Keratinocyte (primary cell): ENCODE measurements around the gene SERPINA1. TPM values are rescaled to one million over a fixed set of nuclear protein-coding genes. Genes with fewer than 3 reads are reported as not detected.
A peak's percentile ranks its signal among the peaks of the same experiment; 100 is the strongest.
"Not testable (repeated sequence)": the region's sequence is repeated elsewhere in the genome, so short reads cannot be mapped to it uniquely, and the experiment has no call there.

Source experiments
- DNase-seq: peaks from one replicate; pipeline ENCODE4 v3.0.0-alpha.2; 2011; ENCODE audit warnings: low read depth, missing footprints, low spot score
- FAIRE-seq: peaks from 2 replicates; lab custom pipeline; 2011; peaks lifted over from hg19 to GRCh38; lab: Jason Lieb, UNC
- H2AFZ ChIP-seq: 2 replicates; pipeline ENCODE4 v1.6.0; 2012; ENCODE audit warnings: low read length, control low read depth, inconsistent platforms; ENCODE audit not compliant: control insufficient read depth
- H3K27ac ChIP-seq: 2 replicates; pipeline ENCODE4 v1.5.1; 2011; ENCODE audit warnings: low read length; ENCODE audit not compliant: control insufficient read depth, insufficient read depth
- H3K27me3 ChIP-seq: 3 replicates; pipeline ENCODE4 v1.6.0; 2011; ENCODE audit warnings: low read length; ENCODE audit not compliant: control insufficient read depth, insufficient read depth; ENCODE audit errors: extremely low read depth
- H3K36me3 ChIP-seq, 2 experiments: 2 replicates in 1 of 2; 3 replicates in 1 of 2; pipeline ENCODE4 v1.5.1; 2011; ENCODE audit warnings: low read length in 2 of 2, mild to moderate bottlenecking in 1 of 2; ENCODE audit not compliant: control insufficient read depth in 2 of 2, insufficient read depth in 2 of 2; ENCODE audit errors: extremely low read depth in 1 of 2
- H3K4me1 ChIP-seq: 3 replicates; pipeline ENCODE4 v1.5.1; 2011; ENCODE audit warnings: low read length; ENCODE audit not compliant: control insufficient read depth, insufficient read depth; ENCODE audit errors: extremely low read depth
- H3K4me2 ChIP-seq: 3 replicates; pipeline ENCODE4 v1.6.0; 2011; ENCODE audit warnings: low read depth, low read length; ENCODE audit not compliant: control insufficient read depth, insufficient read depth; ENCODE audit errors: extremely low read depth
- H3K4me3 ChIP-seq, 3 experiments: fragments of 200-600 bp in 1 of 3; sonication (generic) in 1 of 3; 2 replicates in 2 of 3; 3 replicates in 1 of 3; pipeline ENCODE4 v1.5.1; 2011 to 2016; ENCODE audit warnings: low read length in 3 of 3, mild to moderate bottlenecking in 3 of 3, control low read depth in 2 of 3, inconsistent platforms in 1 of 3, low read depth in 1 of 3, mixed read lengths in 1 of 3, mixed run types in 1 of 3, moderate library complexity in 1 of 3; ENCODE audit not compliant: control insufficient read depth in 2 of 3, insufficient read depth in 2 of 3; ENCODE audit errors: extremely low read depth in 1 of 3
- H3K79me2 ChIP-seq: 2 replicates; pipeline ENCODE4 v1.6.0; 2012; ENCODE audit warnings: low read length; ENCODE audit not compliant: control insufficient read depth, insufficient read depth
- H3K9ac ChIP-seq: 3 replicates; pipeline ENCODE4 v1.6.0; 2011; ENCODE audit warnings: low read length; ENCODE audit not compliant: control insufficient read depth, insufficient read depth; ENCODE audit errors: extremely low read depth
- H3K9me1 ChIP-seq: 3 replicates; pipeline ENCODE4 v1.6.0; 2011; ENCODE audit warnings: low read length; ENCODE audit not compliant: control insufficient read depth, insufficient read depth; ENCODE audit errors: extremely low read depth
- H3K9me3 ChIP-seq: 2 replicates; pipeline ENCODE4 v1.5.1; 2012; ENCODE audit warnings: low read depth, low read length; ENCODE audit not compliant: control insufficient read depth
- H4K20me1 ChIP-seq: 3 replicates; pipeline ENCODE4 v1.6.0; 2011; ENCODE audit warnings: low read length; ENCODE audit not compliant: control insufficient read depth, insufficient read depth; ENCODE audit errors: extremely low read depth
- CTCF ChIP-seq, 3 experiments: IDR thresholded peaks in 1 of 3; conservative IDR thresholded peaks in 1 of 3; optimal IDR thresholded peaks in 1 of 3; 2 replicates in 2 of 3; 3 replicates in 1 of 3; pipeline versions ENCODE3 to v1.5.1; 2011; ENCODE audit warnings: low read length in 3 of 3, mild to moderate bottlenecking in 3 of 3, moderate library complexity in 2 of 3, control low read depth in 1 of 3, inconsistent platforms in 1 of 3; ENCODE audit not compliant: insufficient read depth in 2 of 3; ENCODE audit errors: extremely low read depth in 1 of 3
- EZH2 ChIP-seq: IDR thresholded peaks from one replicate; pipeline ENCODE4 v1.6.1; 2012; ENCODE audit warnings: inconsistent platforms, mild to moderate bottlenecking, low read length, moderate library complexity
- dilution Hi-C: fragments of 300-500 bp; cut with MboI; formaldehyde crosslinking; loops from one replicate; pipeline ENCODE4 v1.7.0; 2020; ENCODE audit warnings: low sequenced_read_pairs; ENCODE audit not compliant: extremely low pct_ligation_motif_present
- polyA plus RNA-seq, 5 experiments: library from polyadenylated mRNA; depleted of rRNA in 3 of 5; stranded (reverse) in 3 of 5; stranded (forward) in 1 of 5; unstranded in 1 of 5; fragments of >200 nt; gene quantifications; 1 replicate in 1 of 5; 2 replicates in 3 of 5; 3 replicates in 1 of 5; pipeline versions ENCODE4 v1.2.1 to v1.2.3, GENCODE V29; 2011 to 2012; ENCODE audit warnings: missing spikeins in 2 of 5, low read depth in 1 of 5, low replicate concordance in 1 of 5

SERPINA1 gene
- polyA plus RNA-seq, 1 donor (not counting 4 experiments of a cell fraction or from before 2014, with no cell fraction given) = 0.71 TPM

GRCh38 chr14:94372021-94372605 is 16.3 kb downstream of the SERPINA1 start:
- no peak overlapping the region for H3K9ac ChIP-seq
- dilution Hi-C loops = no loop called here
- TF ChIP-seq EZH2 = no peak
- peak; percentile 12 to 17 (median 17) for TF ChIP-seq CTCF (optimal IDR thresholded peaks at IDR 0.05 in 1 of 3, IDR thresholded peaks at IDR 0.05 in 1 of 3, conservative IDR thresholded peaks at IDR 0.05 in 1 of 3; ENCODE audit: extremely low read depth in 1 of 3, insufficient read depth in 2 of 3, low read length in 3 of 3)
- no peaks in the 10 kb centered on the region for H3K36me3 ChIP-seq
- H4K20me1 ChIP-seq = no peaks in the 10 kb centered on the region
- no peaks in the 10 kb centered on the region for H3K79me2 ChIP-seq
- DNase-seq (no peak), FAIRE-seq (no peak)
- no peak overlapping the region for H3K27ac ChIP-seq
- no peaks in the 10 kb centered on the region for H3K9me3 ChIP-seq
- H2AFZ ChIP-seq = no peak overlapping the region
- H3K27me3 ChIP-seq = no peaks in the 10 kb centered on the region
- H3K9me1 ChIP-seq = no peaks in the 10 kb centered on the region
- no peak overlapping the region for H3K4me3 ChIP-seq
- peaks cover 13% of the 10 kb centered on the region for H3K4me1 ChIP-seq
- H3K4me2 ChIP-seq = no peak overlapping the region

- DNase-seq (no peak), FAIRE-seq (peak; percentile 48)
- no peaks in the 10 kb centered on the region for H3K36me3 ChIP-seq
- H3K4me1 ChIP-seq = peaks cover 13% of the 10 kb centered on the region
- no peaks in the 10 kb centered on the region for H3K27me3 ChIP-seq
- TF ChIP-seq EZH2 (no peak), CTCF (optimal IDR thresholded peaks at IDR 0.05 in 1 of 3, IDR thresholded peaks at IDR 0.05 in 1 of 3, conservative IDR thresholded peaks at IDR 0.05 in 1 of 3; ENCODE audit: extremely low read depth in 1 of 3, insufficient read depth in 2 of 3, low read length in 3 of 3) (no peak)
- H3K9me3 ChIP-seq = no peaks in the 10 kb centered on the region
- no peaks in the 10 kb centered on the region for H4K20me1 ChIP-seq
- no peaks in the 10 kb centered on the region for H3K79me2 ChIP-seq
- H2AFZ ChIP-seq = no peak overlapping the region
- H3K4me3 ChIP-seq = no peak overlapping the region
- H3K27ac ChIP-seq = no peak overlapping the region
- no peak overlapping the region for H3K9ac ChIP-seq
- H3K4me2 ChIP-seq = no peak overlapping the region
- dilution Hi-C loops = no loop called here
- no peaks in the 10 kb centered on the region for H3K9me1 ChIP-seq
Observed at GRCh38 chr14:94370524-94370910, 17.9 kb downstream of the SERPINA1 start.

GRCh38 chr14:94369766-94370523 is 18.5 kb downstream of the SERPINA1 start:
- H3K9me3 ChIP-seq, H3K79me2 ChIP-seq, dilution Hi-C loops, H3K4me3 ChIP-seq, H3K9ac ChIP-seq, H3K4me2 ChIP-seq, H3K27me3 ChIP-seq, DNase-seq, FAIRE-seq, H3K36me3 ChIP-seq, H3K27ac ChIP-seq, H2AFZ ChIP-seq, H3K9me1 ChIP-seq, H4K20me1 ChIP-seq: not testable (repeated sequence)
- peaks cover 13% of the 10 kb centered on the region for H3K4me1 ChIP-seq
